ENCODE results near the gene ATP9B. TPM values are rescaled to one million over a fixed set of nuclear protein-coding genes. Genes with fewer than 3 reads are reported as not detected.

Gene ATP9B
- total RNA-seq, 1 donor from 2014 or later: 15.8 TPM

- Mint-ChIP-seq H3K36me3 (ENCODE audit: low read depth) (peaks cover 8% of the 10 kb centered on the region), H3K4me3 (ENCODE audit: unreplicated experiment) (no peak overlapping the region), H3K27me3 (ENCODE audit: low read depth) (no peaks in the 10 kb centered on the region), H3K4me1 (ENCODE audit: low read depth) (peaks cover 9% of the 10 kb centered on the region), H3K9me3 (ENCODE audit: low read depth) (no peaks in the 10 kb centered on the region), H3K27ac (ENCODE audit: unreplicated experiment) (no peak overlapping the region)
- DNase-seq (ENCODE audit: low spot score): no peak
- TF ChIP-seq, protein P1, sequence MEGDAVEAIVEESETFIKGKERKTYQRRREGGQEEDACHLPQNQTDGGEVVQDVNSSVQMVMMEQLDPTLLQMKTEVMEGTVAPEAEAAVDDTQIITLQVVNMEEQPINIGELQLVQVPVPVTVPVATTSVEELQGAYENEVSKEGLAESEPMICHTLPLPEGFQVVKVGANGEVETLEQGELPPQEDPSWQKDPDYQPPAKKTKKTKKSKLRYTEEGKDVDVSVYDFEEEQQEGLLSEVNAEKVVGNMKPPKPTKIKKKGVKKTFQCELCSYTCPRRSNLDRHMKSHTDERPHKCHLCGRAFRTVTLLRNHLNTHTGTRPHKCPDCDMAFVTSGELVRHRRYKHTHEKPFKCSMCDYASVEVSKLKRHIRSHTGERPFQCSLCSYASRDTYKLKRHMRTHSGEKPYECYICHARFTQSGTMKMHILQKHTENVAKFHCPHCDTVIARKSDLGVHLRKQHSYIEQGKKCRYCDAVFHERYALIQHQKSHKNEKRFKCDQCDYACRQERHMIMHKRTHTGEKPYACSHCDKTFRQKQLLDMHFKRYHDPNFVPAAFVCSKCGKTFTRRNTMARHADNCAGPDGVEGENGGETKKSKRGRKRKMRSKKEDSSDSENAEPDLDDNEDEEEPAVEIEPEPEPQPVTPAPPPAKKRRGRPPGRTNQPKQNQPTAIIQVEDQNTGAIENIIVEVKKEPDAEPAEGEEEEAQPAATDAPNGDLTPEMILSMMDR (IDR thresholded peaks at IDR 0.05): no peak
Measured at GRCh38 chr18:79329786-79330185, 260.6 kb downstream of the ATP9B start.

DNA sequence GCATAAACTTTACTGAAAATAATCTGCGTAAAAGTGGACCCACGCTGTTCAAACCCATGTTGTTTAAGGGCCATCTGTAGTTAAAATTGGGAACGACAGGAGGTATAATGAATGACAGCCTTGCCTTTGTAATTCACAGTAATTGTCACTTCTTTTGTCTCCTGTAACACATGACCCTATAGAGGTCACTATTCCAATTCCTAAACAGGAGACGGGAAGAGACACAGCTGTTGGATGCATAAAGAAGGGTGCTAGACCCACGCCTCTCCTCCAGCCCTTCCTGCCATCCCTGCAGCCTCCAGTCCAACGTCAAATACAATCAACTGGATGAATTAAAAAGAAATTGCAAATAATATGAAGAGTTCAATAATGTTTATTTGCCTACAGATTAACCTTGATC lies 263.5 kb downstream of the ATP9B start:
- Mint-ChIP-seq H3K9me3 (ENCODE audit: low read depth) (no peaks in the 10 kb centered on the region), H3K36me3 (ENCODE audit: low read depth) (peaks cover 10% of the 10 kb centered on the region), H3K4me3 (ENCODE audit: unreplicated experiment) (no peak overlapping the region), H3K4me1 (ENCODE audit: low read depth) (no peaks in the 10 kb centered on the region), H3K27me3 (ENCODE audit: low read depth) (no peaks in the 10 kb centered on the region), H3K27ac (ENCODE audit: unreplicated experiment) (no peak overlapping the region)
- TF ChIP-seq, protein P1 (IDR thresholded peaks at IDR 0.05): no peak
- no peak for DNase-seq (ENCODE audit: low spot score)

DNA sequence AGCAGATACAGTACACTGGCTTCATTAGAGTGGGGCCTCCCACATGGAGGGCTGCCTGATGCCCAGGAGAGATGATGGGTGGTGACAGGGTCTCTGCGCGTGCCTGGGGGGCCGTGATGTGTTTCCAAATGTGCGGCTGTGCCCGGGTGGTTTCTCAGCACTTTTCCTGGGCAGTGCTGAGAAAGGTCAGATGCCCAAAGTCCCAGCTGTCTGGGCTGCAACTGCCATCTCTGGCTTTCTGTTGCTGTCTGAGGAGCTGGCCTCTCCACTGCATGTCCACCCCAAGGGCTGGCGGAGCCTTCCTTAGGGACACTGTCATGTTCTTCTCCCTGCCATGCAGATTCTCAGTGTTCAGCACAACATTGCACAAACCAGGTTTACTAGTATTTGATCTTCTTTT lies 263.9 kb downstream of the ATP9B start:
- no peak overlapping the region for H3K4me3 Mint-ChIP-seq (ENCODE audit: unreplicated experiment)
- no peak overlapping the region for H3K27ac Mint-ChIP-seq (ENCODE audit: unreplicated experiment)
- peaks cover 10% of the 10 kb centered on the region for H3K36me3 Mint-ChIP-seq (ENCODE audit: low read depth)
- no peaks in the 10 kb centered on the region for H3K27me3 Mint-ChIP-seq (ENCODE audit: low read depth)
- TF ChIP-seq, protein P1 (IDR thresholded peaks at IDR 0.05): no peak
- no peak for DNase-seq (ENCODE audit: low spot score)
- H3K4me1 Mint-ChIP-seq (ENCODE audit: low read depth): no peaks in the 10 kb centered on the region
- no peaks in the 10 kb centered on the region for H3K9me3 Mint-ChIP-seq (ENCODE audit: low read depth)

- TF ChIP-seq, protein P1 (IDR thresholded peaks at IDR 0.05): no peak
- no peaks in the 10 kb centered on the region for H3K9me3 Mint-ChIP-seq (ENCODE audit: low read depth)
- no peaks in the 10 kb centered on the region for H3K4me1 Mint-ChIP-seq (ENCODE audit: low read depth)
- peaks cover 18% of the 10 kb centered on the region for H3K36me3 Mint-ChIP-seq (ENCODE audit: low read depth)
- no peak overlapping the region for H3K27ac Mint-ChIP-seq (ENCODE audit: unreplicated experiment)
- DNase-seq (ENCODE audit: low spot score): no peak
- no peak overlapping the region for H3K4me3 Mint-ChIP-seq (ENCODE audit: unreplicated experiment)
- no peaks in the 10 kb centered on the region for H3K27me3 Mint-ChIP-seq (ENCODE audit: low read depth)
Measured at GRCh38 chr18:79334496-79335233, 265.5 kb downstream of the ATP9B start.

DNA sequence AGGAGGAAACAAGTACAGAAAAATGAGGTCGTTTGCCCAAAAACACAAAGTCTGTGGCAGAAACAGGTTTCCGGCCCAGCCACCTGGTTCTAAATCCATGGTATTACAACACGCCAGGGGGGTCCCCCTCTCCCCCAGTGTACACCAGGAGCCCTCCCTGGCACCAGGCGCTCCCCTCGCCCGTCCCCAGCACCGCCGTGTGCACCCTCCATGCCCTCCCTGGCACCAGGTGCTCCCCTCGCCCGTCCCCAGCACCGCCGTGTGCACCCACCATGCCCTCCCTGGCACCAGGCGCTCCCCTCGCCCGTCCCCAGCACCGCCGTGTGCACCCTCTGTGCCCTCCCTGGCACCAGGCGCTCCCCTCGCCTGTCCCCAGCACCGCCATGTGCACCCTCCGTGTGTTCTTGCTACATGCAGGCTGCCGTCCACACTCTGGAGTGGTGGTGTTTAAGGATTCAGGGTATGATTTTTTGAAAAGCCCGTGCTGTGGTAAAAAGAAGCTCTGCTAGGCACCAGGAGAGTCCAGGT lies 266.7 kb downstream of the ATP9B start:
- Mint-ChIP-seq H3K27me3 (ENCODE audit: low read depth) (no peaks in the 10 kb centered on the region), H3K4me3 (ENCODE audit: unreplicated experiment) (no peak overlapping the region), H3K9me3 (ENCODE audit: low read depth) (no peaks in the 10 kb centered on the region), H3K4me1 (ENCODE audit: low read depth) (no peaks in the 10 kb centered on the region), H3K36me3 (ENCODE audit: low read depth) (peaks cover 16% of the 10 kb centered on the region), H3K27ac (ENCODE audit: unreplicated experiment) (no peak overlapping the region)
- no peak for DNase-seq (ENCODE audit: low spot score)
- TF ChIP-seq, protein P1 (IDR thresholded peaks at IDR 0.05): no peak

Data from chondrocyte (in vitro differentiated cells).